Measurements from ENCODE around the gene AKR1C4. TPM values are rescaled to one million over a fixed set of nuclear protein-coding genes. Genes with fewer than 3 reads are reported as not detected.

Gene AKR1C4
- total RNA-seq, 2 donors from 2014 or later = not detected

DNA sequence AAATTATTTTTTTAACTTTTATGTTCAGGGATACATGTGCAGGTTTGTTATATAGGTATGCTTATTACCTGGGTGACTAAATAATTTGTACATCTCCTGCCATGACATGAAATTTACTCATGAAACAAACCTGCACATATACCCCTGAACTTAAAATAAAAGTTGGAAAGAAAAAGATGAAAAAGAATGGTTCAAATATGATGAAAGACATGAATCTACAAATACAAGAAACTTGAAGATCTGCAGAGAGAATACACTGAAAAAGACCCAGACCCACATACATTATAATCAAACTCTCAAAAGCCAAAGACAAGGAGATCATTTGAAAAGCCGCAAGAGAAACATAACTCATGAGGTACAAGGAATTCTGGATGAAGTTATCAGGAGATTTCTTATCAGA lies 70.2 kb downstream of the AKR1C4 start:
- H3K4me3 ChIP-seq = no peak overlapping the region
- H3K27me3 ChIP-seq (replicated peaks; ENCODE audit: insufficient read depth) = no peaks in the 10 kb centered on the region
- H3K27ac ChIP-seq = no peak overlapping the region
- no peak for DNase-seq (ENCODE audit: low spot score)
- TF ChIP-seq, protein P1, sequence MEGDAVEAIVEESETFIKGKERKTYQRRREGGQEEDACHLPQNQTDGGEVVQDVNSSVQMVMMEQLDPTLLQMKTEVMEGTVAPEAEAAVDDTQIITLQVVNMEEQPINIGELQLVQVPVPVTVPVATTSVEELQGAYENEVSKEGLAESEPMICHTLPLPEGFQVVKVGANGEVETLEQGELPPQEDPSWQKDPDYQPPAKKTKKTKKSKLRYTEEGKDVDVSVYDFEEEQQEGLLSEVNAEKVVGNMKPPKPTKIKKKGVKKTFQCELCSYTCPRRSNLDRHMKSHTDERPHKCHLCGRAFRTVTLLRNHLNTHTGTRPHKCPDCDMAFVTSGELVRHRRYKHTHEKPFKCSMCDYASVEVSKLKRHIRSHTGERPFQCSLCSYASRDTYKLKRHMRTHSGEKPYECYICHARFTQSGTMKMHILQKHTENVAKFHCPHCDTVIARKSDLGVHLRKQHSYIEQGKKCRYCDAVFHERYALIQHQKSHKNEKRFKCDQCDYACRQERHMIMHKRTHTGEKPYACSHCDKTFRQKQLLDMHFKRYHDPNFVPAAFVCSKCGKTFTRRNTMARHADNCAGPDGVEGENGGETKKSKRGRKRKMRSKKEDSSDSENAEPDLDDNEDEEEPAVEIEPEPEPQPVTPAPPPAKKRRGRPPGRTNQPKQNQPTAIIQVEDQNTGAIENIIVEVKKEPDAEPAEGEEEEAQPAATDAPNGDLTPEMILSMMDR (IDR thresholded peaks at IDR 0.05) = no peak
- H3K4me1 ChIP-seq (ENCODE audit: control insufficient read depth in 1 of 2, low read depth in 2 of 2) = no peaks in the 10 kb centered on the region
- no peaks in the 10 kb centered on the region for H3K36me3 ChIP-seq
- ATAC-seq (ENCODE audit: insufficient number of reproducible peaks, low FRiP score, low read depth) = no peak
- no peaks in the 10 kb centered on the region for H3K9me3 ChIP-seq

DNA sequence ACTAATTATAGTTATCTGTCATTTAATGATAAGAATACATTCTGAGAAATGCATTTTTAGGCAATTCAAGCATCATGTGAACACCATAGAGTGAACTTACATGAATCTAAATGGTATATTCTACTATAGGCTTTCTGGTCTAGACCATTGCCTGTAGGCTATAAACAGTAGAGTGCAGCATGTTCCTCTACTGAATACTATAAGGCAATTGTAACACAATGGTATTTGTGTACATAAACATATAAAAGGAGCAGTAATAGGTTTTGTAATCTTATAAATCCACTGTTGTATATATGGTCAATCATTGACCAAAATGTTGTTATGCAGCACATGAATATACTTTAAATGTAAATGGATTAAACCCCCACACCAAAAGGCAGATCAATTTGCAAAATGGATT lies 71.6 kb downstream of the AKR1C4 start:
- Histone ChIP-seq H3K27me3 (replicated peaks; ENCODE audit: insufficient read depth) (no peaks in the 10 kb centered on the region), H3K4me1 (ENCODE audit: control insufficient read depth in 1 of 2, low read depth in 2 of 2) (no peaks in the 10 kb centered on the region), H3K9me3 (no peaks in the 10 kb centered on the region), H3K27ac (no peak overlapping the region), H3K4me3 (no peak overlapping the region), H3K36me3 (no peaks in the 10 kb centered on the region)
- TF ChIP-seq, protein P1 (IDR thresholded peaks at IDR 0.05) = no peak
- ATAC-seq (ENCODE audit: insufficient number of reproducible peaks, low FRiP score, low read depth) (no peak), DNase-seq (ENCODE audit: low spot score) (no peak)

Other genes starting within 250 kb of the AKR1C4 start
- 100 to 1,000 TPM in 1 of 2 donors, 10 to 100 TPM in 1; 91.5 to 160 TPM for gene AKR1C1, start 233.4 kb upstream of the AKR1C4 start, total RNA-seq
- gene AKR1C2, start 193.0 kb upstream of the AKR1C4 start, total RNA-seq = 10 to 100 TPM; 44.9 to 93.3 TPM
- gene AKR1C3, start 102.4 kb upstream of the AKR1C4 start, total RNA-seq = 10 to 100 TPM; 77.4 to 92.9 TPM
- not detected for gene AKR1C8, start 11.7 kb upstream of the AKR1C4 start, total RNA-seq
- gene UCN3, start 168.1 kb downstream of the AKR1C4 start, total RNA-seq = not detected
- not detected for gene TUBAL3, start 208.0 kb downstream of the AKR1C4 start, total RNA-seq
- gene NET1, start 215.7 kb downstream of the AKR1C4 start, total RNA-seq = 100 to 1,000 TPM; 117 to 232 TPM